ENCODE results near the gene ZNF385D.

ZNF385D gene

GRCh38 chr3:21747966-21748555 lies 2.9 kb downstream of the ZNF385D start:
- DNase-seq, result no peak

DNA sequence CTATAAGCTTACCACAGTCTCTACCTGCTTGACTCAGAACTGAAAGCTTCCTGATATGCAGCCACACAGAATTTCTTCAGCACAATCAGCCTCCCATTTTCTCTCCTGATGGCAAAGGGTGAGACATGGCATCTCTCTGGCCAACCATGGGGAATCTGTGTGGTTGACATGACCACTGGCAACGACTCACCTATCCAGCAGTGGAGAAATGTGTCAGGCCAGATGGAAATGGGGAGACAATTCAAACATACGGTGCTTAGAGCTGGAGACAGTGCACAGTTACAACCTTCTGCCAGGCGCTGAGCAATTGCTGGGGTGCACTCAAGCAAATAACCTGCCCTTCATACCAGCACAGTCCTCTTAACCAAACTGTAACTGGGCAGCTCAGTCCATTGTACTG lies 3.6 kb downstream of the ZNF385D start:
- DNase-seq, result no peak

GRCh38 chr3:21745966-21746365 lies 5.0 kb downstream of the ZNF385D start:
- DNase-seq, result no peak

- no peak for DNase-seq
Observed at GRCh38 chr3:21744793-21745192, 6.2 kb downstream of the ZNF385D start.

DNA sequence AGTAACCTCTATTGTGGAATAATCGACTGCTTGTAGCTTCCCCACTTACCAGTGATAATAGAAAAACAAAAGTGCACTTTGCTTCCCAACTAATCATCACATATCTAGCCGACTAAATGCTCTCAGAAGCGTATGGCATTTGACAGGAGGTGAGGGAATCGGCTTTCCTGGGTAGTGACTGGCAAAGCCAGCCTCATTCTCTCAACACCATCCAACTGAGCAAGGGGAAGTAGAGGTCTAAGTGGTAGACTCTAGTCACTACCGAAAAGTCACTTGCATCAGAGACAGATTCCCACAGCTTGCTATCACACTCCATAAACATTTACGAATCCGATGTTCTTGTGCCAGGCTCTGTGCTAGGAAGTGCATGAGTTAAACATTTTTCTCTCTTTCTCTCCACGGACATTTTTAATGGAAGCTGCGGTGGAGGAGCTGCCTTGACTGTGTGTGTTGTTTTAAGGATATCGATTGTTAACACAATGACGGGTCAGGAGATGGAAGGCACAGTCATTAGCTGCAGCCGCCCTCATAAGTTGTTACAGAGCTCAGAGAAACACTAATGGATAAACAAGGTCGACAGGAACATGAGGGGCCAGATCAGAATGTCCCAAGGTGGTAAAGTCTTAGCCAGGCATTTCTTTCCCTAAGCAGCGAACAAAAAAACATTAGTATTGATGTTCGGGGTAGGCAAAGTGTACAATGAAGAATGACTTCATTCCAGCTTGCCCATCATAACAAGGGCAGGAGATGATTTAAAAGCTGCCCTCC lies 11.9 kb downstream of the ZNF385D start:
- no peak for DNase-seq

GRCh38 chr3:21738283-21738682 lies 12.7 kb downstream of the ZNF385D start:
- no peak for DNase-seq

GRCh38 chr3:21734746-21735145 lies 16.3 kb downstream of the ZNF385D start:
- DNase-seq, result no peak

DNA sequence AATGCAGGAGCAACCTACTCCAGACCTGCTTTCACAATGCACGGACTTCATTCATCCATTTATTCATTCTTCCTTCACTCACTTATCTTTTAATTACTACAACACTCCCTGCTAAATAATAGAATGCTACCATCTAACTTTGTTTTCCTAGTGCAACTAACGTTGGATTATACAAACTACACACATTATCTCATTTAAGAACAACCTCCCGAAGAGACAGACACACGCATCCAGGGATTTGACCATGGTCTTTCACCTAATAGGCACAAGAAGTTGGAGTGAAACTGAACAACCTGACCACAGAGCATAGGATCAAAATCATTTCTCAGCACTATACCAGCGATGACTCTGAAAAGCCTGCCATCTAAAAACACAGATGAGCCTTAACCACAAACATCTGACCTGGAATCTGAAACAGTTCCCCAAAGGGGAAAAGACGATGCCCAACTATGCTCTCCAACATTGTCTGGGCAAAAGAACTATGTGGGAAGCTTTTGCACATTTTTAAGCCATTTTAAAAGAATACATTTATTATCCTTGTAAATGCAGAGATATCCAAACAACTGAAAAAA lies 21.0 kb downstream of the ZNF385D start:
- no peak for DNase-seq

DNA sequence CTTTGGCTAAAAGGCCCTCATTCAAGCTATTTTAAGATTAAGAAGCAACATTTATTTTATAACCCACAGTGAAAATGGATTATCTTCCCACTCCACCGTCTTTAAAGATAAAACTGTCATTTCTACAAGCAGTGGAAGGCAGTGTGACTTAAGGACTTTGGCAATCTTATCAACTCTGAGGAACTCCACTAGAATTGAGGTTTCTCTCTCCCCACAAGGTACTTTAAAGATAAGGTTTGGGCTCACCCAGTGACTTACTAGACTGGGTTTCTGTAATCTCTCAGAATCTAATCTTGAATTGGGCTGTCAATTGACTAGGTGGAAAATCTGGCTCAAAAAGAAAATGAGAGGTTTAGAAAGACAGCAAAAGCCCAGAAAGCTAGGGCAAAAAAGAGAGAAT lies 21.7 kb downstream of the ZNF385D start:
- no peak for DNase-seq

- DNase-seq, result no peak
Observed at GRCh38 chr3:21722768-21723167, 28.2 kb downstream of the ZNF385D start.

GRCh38 chr3:21722301-21722700 lies 28.7 kb downstream of the ZNF385D start:
- no peak for DNase-seq

DNA sequence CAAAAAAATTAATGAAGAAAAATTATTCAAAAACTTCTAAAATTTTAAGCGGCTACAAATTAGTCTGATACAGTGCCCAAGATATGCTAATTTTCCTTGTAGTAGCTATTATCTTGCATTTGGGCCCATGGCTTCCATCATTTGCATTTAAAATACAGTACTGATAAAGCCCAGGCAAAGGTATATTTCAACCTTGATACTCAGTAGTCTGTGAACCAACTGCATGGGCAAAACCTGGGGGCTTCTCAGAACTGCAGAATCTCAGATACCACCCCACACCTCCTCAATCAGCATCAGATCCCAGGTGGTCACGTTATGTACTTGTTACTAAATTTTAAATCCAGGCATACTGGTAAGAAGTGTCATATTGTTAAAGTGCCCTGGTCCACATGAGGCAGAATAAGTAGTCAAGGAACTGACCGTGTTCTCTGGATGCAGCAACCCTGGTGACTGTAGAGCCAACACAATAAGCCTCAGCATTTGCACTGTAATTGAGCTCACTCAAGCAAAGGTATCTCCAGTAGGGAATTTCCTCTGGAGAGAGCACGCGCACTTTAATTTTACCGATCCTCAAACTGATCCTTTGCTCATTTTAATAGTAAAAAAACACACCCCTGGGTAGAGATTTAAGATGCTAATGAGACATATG lies 31.9 kb downstream of the ZNF385D start:
- DNase-seq, result no peak

DNA sequence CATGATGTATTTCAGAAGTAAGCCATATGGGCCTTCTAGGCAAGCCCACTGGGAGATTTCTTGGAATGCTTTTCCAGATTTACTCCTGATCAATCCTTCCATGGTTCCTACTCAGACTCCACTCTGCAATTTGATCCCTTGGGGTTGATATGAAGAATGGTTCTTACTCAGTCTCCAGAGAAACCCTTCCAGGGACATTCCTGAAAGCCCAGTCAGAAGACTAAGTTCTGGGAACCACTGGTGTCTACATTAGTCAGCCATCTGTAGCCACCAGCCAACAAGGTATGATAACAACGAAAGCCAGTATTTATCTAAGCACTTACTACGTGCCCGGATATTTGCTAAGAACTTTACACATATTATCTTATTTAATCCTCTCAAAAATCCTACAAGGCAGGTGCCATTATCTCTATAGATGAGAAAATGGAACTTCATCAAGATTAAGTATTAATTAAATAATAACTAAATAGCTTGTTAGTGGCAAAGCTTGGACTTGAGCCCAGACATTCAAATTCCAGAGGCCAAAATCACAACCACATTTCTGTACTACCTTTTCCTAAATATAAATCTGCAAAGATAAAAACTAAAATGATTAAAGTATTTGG lies 32.7 kb downstream of the ZNF385D start:
- no peak for DNase-seq

DNA sequence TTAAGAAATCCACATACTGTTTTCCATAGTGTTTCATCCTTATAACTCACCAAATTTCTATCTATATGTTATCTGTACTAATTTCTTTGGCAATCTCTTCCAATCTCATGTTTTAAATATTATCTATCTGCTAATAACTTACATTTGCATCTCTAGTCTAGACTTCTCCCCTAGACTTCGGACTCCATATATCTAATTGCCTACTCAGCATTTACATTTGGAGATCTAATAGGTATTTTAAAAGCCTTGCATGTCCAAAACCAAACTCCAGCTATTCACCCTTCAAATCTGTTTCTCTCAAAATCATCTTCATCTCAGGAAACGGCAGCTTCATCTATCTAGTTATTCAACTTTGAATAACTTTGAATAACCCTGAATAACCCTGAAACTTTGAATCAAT lies 35.3 kb downstream of the ZNF385D start:
- no peak for DNase-seq

DNA sequence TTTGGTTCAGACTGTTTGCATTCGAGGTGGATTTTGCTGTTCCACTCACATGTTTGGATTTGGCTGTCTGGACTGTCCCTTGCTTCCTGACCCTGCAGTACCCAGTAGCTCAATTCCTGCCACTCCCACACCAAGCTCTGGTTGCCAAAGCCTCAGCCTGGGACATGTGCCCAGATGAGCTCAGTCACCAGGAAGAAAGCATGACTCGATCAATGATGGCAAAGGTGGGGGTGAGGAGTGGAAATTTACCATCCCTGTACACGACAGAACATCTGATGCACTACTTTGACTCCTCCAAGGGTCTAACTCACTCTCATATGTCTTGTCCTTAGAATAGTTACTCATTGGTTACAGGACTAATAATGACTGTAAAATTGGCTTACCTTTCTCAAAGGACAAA lies 45.2 kb downstream of the ZNF385D start:
- no peak for DNase-seq

DNA sequence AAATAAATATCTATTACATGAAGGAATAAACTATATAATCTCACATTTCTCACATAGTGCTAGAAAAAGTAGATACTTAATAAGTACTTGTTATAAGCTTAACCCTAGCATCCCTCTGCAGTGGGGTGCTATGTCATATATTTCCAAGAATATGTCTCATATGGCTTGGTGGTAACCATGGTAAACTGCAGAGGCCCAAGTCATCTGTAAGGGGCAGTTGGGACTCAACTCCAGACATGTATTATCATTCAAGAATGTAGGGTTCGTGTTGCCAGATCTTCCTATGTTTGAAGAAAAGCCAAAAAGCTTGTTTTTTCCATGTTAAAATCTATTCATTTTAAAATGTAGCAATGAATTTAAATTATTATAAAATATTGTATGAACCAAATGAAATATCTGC lies 46.2 kb downstream of the ZNF385D start:
- no peak for DNase-seq

- DNase-seq, result no peak
Observed at GRCh38 chr3:21703291-21703690, 47.7 kb downstream of the ZNF385D start.

DNA sequence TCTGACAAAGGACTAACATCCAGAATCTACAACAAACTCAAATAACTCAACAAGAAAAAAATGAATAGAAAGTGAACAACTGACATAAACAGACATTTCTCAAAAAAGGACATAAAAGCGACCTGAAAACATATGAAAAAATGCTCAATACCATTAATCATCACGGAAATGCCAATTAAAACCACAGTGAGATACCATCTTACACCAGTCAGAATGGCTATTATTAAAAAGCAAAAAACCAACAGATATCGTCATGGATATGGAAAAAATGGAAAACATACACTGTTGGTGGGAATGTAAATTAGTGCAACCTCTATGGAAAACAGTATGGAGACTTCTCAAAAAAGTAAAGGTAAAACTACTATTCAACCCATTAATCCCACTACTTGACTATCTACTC lies 53.3 kb downstream of the ZNF385D start:
- no peak for DNase-seq

- no peak for DNase-seq
Observed at GRCh38 chr3:21694506-21694905, 56.5 kb downstream of the ZNF385D start.

DNA sequence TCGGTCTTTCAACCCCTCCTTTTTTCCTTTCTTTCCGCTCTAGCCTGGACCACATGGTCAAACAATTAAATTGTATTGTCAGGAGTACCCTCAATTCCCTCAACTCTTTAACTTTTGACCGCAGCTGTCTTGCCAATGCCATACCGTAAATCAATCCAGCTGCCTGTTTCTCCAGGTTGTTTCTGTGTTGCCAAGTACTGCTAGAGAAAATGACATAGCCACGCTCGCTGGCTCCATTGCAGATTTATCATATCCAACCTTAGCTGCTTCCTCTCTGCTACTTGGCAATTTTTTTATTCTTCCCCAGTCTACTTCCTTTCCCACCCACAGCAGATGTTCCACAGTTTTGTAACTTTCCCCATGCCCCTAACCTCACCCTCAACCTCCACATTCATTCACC lies 60.0 kb downstream of the ZNF385D start:
- no peak for DNase-seq

DNA sequence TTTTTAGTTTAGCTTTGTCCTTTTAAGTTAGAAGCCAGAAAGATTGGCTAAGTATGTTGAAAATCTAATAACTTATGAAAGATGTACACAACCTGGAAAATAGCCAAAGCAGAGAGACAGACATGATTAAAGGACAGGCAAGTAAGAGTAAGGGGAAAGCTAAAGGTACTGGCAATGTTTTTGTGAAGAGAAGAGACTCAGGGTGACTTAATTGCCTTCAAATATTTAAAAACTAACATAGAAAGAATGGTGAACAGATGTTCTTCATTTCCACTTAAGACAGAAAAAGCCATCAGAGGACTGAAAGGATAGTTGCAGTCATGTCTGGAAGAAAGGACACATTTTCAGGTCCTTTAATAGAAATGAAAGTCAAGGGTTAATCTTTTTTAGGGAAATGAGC lies 68.8 kb downstream of the ZNF385D start:
- DNase-seq, result no peak

DNA sequence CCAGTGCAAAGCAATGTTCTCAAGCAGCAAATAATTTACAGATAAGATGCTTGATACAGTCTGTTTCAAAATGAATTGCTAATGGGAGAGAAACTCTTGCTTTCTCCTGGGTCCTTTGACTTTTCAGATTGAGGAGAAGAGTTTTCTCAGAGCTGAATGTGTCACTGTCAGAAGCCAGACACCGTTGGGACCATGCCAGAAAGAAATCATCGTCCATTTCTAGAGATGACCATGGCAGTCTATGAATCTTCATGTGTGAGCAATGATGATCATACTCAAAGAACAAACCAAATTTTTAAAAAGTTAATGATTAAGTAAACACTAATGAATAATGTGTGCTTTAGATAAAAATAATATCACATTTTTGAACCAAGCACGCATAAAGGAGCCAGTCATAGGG lies 77.6 kb downstream of the ZNF385D start:
- DNase-seq, result no peak

GRCh38 chr3:21672303-21672702 lies 78.7 kb downstream of the ZNF385D start:
- DNase-seq, result no peak

DNA sequence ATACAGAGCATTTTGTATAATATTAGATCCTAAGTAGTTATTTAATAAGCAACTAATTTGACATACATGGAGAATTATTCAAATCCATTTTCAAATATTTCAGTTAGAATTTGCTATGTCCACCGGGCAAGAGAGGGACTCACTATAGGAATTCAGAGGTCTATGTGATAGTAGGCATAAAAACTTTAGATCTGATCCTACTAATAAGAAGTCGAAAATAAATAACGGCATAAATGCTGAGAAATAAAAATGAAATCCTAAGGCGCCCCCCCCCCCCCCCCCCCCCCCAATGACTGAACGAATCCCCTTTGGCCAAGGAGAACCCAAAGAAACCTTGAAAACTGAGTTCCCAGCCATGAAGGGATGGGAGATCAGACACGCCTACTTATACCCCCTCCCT lies 80.6 kb downstream of the ZNF385D start:
- no peak for DNase-seq

Data from SIG-M5 (cell line).